GM12865 (cell line): ENCODE data around the gene HOXA1.

Experiments used
- DNase-seq: peaks from one replicate; pipeline ENCODE4 v3.0.0; 2010; ENCODE audit warnings: low read depth
- H3K4me3 ChIP-seq: 2 replicates; pipeline ENCODE4 v1.5.1; 2011; ENCODE audit warnings: mild to moderate bottlenecking, low read depth, low read length, control low read depth
- TF ChIP-seq, protein P1 (sequence below): IDR thresholded peaks from 2 replicates; pipeline ENCODE4 v1.5.1; 2011; ENCODE audit warnings: low read length, control low read depth, low read depth, inconsistent platforms; ENCODE audit not compliant: insufficient read depth; ENCODE audit errors: missing control alignments

HOXA1 gene

DNA sequence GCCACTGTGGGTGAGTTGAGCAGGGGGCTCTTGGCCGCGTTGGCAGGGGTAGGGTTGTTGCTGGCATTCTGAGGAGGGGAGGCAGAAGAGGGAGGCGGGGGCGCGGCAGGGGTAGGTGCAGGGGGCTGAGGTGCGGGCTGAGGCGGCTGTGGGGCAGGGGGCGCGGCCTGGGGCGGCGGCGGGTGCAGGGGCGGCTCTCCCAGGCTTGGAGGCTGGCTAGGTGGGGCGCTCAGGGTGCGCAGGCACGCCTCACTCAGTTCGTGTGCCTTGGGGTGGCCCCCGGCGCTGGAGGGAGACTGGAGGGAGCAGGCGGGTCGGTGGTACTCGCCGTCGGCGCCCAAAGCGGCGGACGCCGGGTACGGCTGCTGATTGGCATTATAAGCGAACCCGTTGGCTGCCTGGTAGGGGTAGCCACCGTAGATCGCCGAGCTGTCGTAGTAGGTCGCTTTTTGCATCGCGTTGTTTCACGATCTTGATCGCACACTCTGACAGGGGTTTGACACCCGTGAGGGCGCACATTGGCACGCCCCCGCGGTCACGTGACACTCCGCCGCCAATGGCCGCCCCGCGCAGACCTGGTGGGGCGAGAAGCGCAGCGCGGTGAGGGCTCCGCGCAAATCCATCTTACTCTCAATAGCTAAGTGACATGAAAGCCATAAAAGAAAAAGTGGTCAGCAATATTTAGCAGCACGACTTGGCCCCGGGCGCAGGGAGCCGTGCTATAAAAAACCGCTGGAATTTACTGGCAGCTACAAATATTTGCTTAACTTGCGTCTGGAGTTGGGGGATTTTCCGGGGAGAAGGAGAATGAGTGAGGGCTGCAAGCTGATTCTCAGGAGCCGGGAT lies 14.6 kb upstream of the HOXA1 start:
- no peak for DNase-seq
- H3K4me3 ChIP-seq = no peak overlapping the region
- TF ChIP-seq, protein P1, sequence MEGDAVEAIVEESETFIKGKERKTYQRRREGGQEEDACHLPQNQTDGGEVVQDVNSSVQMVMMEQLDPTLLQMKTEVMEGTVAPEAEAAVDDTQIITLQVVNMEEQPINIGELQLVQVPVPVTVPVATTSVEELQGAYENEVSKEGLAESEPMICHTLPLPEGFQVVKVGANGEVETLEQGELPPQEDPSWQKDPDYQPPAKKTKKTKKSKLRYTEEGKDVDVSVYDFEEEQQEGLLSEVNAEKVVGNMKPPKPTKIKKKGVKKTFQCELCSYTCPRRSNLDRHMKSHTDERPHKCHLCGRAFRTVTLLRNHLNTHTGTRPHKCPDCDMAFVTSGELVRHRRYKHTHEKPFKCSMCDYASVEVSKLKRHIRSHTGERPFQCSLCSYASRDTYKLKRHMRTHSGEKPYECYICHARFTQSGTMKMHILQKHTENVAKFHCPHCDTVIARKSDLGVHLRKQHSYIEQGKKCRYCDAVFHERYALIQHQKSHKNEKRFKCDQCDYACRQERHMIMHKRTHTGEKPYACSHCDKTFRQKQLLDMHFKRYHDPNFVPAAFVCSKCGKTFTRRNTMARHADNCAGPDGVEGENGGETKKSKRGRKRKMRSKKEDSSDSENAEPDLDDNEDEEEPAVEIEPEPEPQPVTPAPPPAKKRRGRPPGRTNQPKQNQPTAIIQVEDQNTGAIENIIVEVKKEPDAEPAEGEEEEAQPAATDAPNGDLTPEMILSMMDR = no peak

DNA sequence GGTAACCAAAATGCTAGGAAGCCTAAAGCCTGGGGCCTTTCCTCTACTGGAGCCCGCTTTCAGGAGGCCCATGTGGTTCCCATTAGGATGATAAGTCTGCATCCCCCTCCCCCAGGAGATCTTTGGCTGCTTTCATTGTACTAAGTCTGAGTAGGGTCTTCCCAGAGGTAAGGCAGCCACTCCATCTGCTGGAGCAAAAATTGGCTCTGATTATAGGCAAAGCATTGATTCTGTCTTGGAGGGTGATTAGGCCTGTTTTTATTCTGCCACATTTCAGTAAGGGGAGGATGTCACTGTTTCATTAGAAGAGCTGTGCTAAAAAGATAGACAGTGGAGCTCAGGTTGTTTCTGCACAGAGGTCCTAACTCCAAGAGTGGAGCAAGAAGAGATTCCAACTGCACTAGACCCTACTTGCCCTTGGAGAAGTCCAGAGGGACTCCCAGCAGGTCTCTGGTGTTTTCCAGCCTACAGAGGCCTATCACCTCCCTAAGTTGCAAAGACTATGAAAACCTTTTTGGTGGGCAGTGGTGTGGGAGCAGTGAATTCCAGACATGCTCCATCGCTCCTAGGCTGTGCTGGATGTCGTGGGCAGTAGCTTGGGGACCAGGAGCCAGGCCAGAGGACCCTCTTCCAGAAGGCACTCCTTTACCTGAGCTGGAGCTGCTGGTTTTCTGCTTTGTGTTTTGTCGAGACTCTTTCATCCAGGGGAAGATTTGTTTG lies 13.8 kb upstream of the HOXA1 start:
- TF ChIP-seq, protein P1 = no peak

DNA sequence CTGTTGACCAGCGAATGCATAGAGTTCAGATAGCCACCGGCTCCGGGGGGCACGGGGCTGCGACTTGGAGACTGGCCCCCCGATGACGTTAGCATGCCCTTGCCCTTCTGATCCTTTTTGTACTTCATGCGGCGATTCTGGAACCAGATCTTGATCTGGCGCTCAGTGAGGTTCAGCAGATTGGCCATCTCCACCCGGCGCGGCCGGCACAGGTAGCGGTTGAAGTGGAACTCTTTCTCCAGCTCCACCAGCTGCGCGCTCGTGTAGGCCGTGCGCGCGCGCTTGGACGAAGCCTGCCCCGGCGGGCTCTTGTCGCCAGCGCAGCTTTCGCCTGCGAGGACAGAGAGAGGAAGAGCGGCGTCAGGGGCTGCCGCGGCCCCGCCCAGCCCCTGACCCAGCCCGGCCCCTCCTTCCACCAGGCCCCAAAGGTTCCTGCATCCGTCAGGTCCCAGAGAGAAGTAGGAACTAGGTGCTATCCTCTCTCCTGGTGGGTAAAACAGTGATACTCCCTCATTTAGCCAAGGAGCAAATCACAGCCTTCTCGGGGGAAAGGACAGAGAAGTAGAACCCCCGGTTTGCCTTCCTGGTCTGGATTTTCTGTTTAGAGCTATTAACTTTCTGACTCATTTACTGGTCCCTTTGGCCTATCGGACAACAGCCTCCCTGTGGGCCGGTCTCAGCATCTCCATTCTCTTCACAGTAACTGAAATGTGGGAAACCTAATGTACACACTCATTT lies 12.8 kb upstream of the HOXA1 start:
- DNase-seq = no peak
- TF ChIP-seq, protein P1 = no peak

More for the DNA sequence above, 13.8 kb upstream of the HOXA1 start:
- H3K4me3 ChIP-seq = no peak overlapping the region
- no peak for DNase-seq

DNA sequence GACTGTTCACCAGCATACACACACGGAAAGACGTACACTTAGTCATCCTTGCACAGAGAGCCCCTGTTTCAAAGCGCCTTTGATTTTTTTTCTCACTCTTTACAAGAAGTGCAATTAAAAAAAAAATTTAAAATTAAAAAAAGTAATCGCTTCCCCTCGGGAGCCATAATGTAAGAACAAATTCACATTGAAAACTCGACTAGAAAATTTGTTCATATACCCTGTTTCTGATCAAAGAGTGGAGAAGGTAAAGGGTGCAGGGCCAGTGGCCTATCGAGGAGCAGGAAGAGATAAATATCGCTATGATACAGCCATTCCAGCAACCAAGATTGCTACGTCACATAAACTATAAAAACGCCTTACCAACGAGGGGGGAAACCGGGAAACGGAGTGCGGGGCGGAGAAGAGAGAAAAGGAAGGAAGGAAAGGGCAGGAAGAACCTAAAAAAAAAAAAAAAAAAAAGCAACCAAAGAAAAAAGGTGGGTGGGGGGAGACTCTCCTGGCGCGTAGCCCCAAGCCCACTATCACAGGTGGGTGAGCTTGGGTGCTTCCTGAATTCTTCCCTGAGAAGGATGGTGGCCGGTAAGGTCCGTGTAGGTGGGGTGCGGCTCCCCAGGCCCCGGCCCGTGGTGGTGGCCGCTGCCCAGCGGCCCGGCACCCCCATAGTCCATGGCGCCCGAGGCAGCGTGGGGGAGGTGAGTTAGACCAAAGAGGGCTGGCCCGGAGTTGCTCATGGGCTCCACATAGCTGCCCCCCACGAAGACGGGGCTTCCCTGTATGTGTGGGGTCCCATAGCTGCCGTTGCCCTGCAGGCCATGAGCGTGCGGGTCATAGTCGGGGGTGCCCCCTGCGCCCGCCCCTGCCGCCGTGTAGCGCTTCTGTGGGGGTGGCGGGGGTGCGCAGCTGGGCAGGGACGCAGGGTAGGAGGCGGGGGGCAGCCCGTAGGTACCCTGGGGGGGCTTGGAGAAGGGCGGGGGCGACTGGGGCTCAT lies 11.9 kb upstream of the HOXA1 start:
- no peak for DNase-seq
- TF ChIP-seq, protein P1 = no peak
- no peak overlapping the region for H3K4me3 ChIP-seq

More for the DNA sequence above, 12.8 kb upstream of the HOXA1 start:
- H3K4me3 ChIP-seq = no peak overlapping the region

DNA sequence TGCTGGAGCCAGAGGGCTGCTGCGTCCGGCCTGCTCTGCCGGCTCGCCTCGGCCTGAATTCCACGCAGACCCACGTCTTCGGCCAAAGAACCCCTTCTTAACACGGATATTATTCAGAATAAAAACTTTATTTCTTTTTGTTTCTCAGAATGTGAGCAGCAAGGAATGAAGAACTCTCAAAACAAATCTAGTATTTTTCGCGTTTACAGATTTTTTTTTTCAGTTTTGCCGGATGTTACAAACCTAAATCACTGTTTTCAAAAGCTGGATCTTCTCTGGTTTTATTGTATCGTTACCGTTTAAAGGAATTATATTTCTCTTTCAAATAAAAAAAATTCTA lies 11.1 kb upstream of the HOXA1 start:
- H3K4me3 ChIP-seq = no peak overlapping the region

More for the DNA sequence above, 11.1 kb upstream of the HOXA1 start:
- TF ChIP-seq, protein P1 = no peak
- DNase-seq = no peak
